Activated CD8-positive, alpha-beta memory T cell treated with anti-CD3 and anti-CD28 coated beads, Interleukin-2, amount 50 U/mL, for 1 hour (primary cell): ENCODE measurements around the gene PERM1.
"Not testable (repeated sequence)": the region's sequence is repeated elsewhere in the genome, so short reads cannot be mapped to it uniquely, and the experiment has no call there.

Experiments
- DNase-seq: peaks from one replicate; pipeline ENCODE4 v3.0.0-alpha.2; 2020; ENCODE audit errors: extremely low read depth

PERM1 gene

DNA sequence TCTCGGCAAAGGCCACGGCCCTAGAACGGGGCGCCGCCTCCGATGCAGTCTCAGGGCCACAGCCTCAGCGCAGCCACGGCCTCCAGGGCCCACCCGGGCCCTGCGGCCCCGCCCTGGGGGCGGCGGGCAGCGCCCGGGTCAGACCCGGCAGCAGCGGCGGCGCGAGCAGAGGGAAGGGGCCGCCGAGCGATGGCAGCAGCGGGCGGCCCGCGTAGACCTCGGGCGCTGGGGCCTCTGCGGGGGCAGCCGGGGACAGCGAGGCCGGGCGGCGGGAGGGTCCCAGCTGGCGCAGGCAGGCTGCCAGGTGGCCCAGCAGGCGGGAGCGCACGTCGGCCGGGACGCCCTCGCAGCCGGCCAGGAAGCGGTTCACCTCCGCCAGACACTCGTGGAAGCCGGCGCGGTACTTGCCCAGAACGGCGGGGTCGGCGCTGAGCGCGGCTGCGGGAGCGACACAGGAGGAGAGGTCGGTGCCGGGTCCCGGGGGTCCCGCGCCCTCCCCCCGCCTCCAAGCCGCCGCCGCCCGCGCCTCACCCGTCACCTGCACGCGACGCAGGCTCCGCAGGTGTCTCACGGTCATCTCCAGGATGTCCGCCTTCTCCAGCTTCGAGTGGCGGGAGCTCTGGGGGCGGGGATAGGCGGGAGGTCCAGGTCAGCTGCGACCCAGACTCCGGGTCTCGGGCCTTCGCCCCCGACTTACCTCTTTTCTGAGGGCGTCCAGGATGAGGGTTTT lies 17.3 kb upstream of the PERM1 start:
- DNase-seq: no peak

DNA sequence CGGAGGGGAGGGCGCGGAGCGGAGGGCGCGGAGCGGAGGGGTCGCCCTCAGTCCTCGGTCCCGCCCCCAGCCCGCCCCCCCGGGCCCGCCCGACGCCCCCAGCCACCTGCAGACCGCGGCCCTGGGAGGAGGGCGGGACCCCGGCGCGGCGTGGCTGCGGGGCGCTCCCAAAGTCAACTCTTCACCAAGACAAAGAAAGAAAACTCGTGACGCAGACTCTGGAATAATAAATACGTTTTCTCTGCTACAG lies 16.8 kb upstream of the PERM1 start:
- no peak for DNase-seq

DNA sequence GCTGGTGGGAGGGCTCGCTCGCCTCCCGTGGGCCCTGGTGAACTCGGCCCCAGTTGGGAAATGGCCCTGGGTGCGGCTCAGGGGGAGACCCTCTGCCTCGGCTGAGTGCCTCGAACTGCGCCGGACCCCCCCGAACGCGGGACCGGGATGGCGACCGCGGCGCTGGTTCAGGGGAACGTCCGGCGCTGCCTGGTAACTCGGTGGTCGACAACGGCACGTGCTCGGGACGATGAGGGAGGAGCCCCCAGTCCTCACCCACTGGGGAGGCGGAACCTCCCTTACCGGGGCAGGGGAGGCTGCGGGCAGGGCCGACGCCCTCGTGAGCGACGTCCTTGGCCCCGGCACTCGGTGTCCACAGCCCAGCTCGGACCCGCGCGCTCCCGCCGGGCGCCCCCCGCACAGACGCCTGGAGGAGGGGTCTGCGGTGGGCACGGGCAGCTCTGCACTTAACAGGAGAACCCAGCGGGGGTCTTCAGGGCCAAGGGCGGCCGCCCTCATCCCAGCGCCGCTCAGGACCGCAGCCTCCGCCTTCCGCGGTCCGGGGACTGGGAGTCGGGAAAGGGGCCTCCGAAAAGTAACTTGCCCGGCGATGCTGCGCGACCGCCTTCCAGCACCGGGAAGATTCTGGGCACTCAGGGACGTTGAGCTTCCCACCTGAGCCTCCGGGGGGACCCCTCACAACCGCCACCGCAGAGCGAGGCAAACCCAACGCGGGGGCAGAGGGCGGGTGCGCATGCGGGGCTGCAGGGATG lies 16.3 kb upstream of the PERM1 start:
- no peak for DNase-seq

DNA sequence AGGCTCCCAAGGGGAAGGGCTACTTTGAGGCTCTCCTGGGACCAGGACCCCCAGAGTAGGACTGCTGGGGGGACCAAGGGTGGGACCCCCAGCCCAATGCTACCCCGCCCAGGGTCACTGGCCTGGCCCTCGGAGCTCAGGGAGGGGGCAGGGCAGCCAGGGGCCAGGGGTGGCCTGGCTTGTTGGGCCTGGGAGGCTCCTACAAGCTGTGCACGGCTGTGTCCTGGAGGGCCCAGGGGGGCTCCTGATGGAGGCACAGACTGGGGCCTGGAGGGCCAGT lies 15.8 kb upstream of the PERM1 start:
- no peak for DNase-seq

DNA sequence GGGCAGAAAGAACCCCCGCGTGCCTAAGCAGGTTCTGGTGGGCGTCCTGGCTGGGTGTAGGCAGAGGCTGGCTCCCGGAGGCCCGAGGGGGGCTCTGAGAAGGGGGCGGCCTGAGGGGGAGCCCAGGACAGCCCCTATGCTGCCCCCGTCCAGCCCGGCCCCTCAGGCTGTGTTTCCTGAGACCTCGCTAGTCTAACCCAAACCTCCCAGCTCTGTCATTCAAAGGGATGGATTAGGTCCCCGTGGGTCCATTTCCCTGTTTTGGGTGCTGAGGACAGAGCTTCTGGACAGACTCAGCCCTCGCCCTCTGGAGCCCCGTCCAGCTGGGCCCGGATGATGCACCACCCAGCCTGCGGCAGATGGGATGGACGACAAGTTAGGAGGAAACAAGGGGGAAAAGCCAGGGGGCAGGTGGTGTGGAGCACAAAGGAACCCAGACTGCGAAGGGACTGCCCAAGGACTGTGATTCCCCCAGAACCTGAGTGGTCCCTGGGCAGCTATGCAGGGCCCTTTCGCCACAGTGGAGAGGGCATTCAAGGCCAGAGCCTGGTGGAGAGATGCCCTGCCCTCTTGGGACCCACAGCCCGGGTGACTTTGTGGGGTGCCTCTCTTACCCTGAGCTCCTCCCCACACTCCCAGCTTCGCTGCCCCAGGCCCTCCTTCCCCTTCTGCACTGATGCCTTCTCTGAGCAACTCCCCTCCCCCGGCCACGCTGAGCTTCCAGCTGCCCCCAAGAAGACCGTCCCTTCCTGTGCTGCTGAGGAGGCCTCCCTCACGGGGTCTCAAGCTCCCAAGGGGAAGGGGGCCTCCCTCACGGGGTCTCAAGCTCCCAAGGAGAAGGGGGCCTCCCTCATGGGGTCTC lies 15.2 kb upstream of the PERM1 start:
- no peak for DNase-seq

DNA sequence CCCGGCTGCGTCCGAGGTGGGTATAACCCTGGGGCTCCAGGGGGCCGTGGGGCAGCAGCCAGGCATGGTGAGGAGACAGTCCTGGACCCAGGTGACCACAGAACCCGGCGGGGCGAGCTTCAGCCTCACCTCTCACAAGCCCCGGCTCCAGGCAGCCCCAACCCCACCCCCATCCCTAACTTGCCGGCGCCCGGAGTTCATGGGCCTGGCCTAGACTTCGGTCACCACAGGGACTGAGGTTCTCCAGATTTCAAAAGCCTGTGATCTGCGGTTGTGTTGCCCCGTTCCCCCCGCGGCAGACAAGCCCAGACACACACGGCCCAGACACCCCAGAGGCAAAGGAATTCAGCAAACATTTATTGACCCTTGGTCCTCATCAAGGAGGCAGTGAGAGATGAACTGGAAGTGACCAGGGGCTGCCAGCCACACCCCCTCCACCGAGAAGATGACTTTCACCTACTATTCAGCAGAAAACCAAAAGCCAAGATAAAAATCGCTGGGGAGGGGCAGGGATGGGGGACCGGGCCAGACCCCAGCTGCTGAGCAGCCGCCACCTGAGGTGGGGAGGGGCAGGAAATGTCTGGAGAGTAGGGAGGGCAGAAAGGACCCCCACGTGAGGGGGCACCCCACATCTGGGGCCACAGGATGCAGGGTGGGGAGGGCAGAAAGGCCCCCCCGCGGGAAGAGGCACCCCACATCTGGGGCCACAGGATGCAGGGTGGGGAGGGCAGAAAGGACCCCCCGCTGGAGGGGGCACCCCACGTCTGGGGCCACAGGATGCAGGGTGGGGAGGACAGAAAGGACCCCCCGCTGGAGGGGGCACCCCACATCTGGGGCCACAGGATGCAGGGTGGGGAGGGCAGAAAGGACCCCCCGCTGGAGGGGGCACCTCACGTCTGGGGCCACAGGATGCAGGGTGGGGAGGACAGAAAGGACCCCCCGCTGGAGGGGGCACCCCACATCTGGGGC lies 14.1 kb upstream of the PERM1 start:
- DNase-seq: no peak

DNA sequence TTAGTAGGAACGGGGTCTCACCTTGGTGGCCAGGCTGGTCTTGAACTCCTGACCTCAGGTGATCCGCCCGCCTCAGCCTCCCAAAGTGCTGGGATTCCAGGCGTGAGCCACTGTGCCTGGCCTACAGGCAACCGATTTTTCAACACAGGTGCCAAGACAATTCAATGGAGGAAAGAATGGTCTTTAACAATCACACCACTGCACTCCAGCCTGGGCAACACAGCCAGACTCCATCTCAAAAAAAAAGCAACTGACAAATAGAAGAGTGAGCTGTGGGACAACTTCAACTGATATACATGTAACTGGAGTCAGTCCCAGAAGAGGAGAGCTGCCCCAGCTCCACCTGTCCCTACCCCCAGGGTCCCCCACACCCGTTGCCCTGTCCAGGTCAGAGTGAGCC lies 12.7 kb upstream of the PERM1 start:
- not testable (repeated sequence) for DNase-seq

DNA sequence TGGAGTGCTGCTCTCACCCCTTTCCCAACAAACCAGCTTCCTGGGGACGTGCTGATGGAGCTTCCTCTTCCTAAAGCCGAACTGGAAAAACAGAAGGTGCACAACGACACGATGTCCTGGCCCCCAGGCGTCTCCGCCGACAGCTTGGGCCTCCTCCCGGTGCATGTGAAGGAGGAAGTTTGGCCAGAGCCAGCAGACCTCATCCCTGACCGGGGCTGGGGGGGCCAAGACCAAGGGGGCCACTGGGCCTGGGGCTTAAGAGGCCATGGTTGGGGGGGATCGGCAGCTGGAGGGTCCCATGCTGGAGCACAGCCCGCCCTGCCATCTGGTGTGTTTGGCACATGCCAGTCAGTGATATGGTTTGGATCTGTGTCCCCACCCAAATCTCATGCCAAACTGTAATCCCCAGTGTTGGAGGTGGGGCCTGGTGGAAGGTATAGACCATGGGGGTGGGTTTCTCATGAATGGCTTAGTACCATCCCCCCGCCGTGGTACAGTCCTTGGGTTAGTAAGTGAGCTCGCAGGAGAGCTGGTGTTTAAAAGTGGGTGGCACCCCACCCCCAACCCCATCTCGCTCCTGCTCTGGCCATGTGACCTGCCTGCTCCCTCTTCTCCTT lies 11.6 kb upstream of the PERM1 start:
- DNase-seq: no peak

DNA sequence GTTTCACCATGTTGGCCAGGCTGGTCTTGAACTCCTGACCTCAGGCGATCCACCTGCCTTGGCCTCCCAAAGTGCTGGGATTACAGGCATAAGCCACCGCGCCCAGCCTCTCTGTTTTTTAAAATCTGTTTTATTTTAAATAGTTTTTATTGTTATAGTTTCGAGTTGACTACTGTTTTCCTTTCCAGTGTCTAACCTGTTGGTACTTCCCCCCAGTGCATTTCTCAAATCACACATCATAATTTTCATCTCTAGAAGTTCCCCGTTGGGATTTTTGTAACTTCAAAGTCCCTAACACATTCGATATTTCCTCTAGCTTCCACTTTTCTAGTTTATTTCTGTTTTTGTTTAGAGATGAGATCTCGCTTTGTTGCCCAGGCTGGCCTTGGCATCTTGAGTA lies 10.5 kb upstream of the PERM1 start:
- no peak for DNase-seq

DNA sequence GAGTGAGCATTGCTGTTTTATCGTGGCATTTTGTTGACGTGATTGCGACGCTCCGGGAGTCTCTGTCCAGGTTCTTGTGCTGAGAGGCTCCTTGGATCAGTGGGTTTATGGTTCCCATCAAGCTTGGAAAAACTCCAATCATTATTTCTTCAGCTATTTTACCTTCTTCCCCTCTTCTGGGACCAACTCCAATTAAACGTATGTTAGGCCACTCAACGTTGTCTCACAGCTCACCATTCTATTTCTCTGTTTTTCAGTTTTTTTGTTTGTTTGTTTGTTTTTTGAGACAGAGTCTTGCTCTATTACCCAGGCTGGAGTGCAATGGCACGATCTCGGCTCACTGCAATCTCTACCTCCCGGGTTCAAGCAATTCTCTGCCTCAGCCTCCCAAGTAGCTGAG lies 10.0 kb upstream of the PERM1 start:
- DNase-seq: no peak

DNA sequence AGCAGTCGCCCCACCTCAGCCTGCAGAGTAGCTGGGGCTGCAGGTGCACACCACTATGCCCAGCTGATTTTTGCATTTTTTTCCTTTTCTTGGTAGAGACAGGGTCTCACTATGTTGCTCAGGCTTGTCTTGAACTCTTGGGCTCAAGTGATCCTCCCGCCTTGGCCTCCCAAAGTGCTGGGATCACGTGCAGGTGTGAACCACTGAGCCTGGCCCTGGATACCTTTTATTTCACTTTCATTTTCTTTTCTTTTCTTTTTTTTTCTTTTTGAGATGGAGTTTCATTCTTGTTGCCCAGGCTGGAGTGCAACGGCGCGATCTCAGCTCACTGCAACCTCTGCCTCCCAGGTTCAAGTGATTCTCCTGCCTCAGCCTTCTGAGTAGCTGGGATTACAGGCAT lies 9.4 kb upstream of the PERM1 start:
- not testable (repeated sequence) for DNase-seq

DNA sequence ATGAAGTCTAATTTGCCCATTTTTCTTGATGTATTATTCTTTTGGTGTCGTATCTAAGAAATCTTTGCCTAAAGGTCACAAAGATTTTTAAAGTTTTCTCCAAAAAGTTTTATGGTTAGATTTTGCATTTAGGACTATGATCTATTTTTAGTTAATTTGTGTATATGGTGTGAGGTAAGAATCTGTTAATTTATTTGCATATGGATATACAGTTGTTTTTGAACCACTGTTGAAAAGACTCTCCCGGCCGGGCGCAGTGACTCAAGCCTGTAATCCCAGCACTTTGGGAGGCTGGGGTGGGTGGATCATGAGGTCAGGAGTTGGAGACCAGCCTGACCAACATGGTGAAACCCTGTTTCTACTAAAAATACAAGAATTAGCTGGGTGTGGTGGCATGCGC lies 6.2 kb upstream of the PERM1 start:
- DNase-seq: not testable (repeated sequence)

DNA sequence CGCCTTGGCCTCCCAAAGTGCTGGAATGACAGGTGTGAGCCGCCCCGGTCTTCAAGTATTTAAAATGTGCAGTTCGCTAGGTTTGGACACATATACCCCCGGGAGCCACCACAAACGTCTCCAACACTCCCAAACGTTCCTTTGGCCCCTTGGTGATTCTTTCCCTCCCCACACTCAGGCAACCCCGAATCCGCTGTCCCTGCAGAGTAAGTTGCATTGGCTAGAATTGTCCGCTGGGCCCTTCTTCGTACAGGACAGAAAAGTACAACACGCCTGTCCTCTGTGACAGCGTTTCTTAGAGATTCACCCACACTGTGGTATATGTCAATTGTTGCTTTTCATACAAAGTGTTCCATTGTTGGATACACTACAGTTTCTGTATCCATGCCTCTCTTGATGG lies 3.2 kb upstream of the PERM1 start:
- no peak for DNase-seq

DNA sequence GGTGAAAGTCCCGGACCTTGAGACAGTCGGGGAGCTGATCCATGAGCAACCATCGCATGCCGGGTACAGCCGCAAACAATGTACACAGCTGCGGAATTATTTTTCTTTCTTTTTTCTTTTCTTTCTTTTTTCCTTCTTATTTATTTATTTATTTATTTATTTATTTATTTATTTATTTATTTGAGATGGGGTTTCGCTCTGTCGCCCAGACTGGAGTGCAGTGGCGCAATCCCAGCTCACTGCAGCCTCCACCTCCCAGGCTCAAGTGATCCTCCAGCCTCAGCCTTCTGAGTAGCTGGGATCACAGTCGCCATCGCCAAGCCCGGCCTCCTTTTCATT lies 2.6 kb upstream of the PERM1 start:
- DNase-seq: no peak

DNA sequence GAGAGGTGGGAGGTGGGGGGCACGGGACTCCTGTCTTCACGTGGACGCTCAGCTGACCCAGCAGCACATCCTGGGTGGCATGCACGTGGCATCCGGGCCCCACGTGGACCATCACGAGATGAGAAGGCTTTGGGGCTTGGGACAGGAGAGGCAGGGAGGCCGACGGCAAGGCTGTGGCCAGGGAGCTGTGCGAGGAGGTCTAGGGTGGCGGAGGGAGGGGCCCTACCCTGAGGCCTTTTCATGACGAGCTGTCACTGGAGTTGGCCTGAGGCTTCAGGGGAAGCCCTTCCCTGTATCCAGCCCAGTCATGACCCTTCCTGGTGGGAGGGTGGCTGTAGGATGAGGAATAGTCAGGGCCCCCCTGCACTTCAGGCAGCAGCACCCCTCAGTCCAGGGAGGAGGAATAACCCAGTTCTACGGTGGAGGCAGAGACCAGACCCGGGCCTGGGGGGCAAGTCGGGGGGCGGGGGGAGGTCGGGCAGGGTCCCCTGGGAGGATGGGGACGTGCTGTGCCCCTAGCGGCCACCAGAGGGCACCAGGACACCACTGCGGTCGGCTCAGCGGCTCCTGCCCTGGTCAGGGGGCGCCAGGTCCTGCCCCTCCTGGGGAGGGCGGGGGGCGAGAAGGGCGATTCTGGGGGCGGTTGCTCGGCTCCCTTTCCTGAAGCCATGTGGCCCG lies 2.0 kb upstream of the PERM1 start:
- DNase-seq: no peak

DNA sequence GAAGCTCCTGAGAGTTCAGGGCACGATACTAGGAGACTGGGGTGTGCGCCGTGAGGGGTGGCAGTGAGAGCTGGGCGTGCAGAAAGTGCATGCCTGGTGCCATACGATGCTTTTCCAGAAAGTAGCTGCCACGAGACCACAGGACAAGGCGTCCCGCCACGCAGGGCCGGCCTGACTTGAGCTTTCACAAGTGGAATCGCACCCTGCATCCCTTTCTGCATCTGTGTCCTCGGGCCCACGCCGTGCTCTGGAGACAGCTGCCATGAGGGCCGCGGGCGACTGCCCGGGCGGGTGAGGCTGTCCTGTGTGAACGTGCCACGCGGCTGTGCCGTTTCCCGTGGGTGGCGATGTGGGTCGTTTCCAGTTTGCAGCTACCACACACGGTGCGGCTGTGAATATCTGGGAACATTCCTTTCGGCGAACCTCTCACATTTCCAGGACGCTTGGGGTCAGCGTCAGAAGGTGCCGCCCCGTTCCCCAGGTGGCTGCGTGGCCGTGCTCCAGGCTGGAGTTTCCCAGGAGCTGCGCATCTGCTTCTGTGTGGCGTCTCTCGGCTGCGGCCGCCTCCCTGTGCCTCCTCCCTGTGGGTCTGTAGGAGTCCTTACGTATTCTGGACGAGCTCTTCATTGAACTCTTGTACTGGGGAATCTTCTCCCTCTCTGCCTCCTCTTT lies 1.0 kb upstream of the PERM1 start:
- DNase-seq: no peak

DNA sequence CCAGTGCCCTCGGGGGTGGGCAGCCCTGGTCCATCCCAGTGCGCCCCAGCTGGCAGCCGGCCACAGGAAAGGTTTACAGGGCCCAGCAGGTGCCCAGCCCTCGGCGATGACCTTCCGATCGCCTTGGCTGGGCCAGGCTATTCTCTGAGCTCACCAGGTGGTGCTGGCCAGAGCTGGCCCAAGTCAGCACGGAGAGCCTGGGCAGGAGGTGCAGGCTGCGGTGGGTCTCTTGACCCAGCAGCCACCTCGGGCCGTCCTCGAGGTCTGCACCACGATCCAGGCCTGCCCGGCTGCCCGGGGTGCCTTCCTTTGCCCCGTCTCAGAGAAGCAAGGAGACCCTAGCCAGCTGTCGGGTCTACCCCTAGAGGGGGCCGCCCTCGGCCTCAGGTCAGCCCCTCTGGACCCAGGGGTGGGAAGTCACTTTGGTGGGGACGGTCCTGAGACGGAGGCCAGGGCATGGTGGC lies 370 bp downstream of the PERM1 start:
- no peak for DNase-seq

DNA sequence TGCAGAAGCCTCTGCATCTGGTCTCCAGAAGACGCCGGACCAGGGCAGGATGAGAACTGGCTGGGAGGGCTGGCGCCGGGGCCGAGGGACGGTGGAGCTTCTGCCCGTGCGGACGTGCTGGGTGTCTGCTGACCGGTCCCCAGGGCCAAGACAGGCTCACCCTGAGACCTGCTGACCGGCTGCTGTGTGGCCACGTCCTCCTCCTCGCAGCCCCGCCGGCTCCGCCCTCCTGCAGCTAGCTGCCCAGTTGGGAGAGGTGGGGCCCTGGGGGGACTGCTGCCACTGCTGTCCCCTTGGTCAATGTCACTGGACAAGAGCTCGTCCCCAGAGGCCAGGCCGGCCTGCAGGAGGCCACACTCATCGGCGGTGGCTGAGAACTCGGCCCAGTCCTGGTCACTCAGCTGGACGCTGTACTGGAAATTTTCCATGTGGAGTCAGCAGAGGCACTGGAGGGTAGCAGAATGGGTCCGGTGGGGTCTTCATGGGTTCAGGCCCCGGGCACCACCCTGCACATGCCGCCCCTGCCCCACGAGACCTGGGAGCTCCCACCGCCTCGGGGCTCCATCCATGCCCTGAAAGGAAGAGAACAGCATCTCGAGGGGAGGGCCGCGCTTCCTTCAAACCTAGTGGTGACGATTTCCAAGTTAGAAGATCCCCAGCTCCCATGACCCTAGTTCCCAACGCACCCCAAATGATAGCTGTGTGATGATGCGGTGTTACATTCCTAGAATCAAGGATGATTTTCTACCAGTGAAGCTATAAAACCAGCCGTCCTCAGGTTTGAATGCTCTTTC lies 1.1 kb downstream of the PERM1 start:
- no peak for DNase-seq

DNA sequence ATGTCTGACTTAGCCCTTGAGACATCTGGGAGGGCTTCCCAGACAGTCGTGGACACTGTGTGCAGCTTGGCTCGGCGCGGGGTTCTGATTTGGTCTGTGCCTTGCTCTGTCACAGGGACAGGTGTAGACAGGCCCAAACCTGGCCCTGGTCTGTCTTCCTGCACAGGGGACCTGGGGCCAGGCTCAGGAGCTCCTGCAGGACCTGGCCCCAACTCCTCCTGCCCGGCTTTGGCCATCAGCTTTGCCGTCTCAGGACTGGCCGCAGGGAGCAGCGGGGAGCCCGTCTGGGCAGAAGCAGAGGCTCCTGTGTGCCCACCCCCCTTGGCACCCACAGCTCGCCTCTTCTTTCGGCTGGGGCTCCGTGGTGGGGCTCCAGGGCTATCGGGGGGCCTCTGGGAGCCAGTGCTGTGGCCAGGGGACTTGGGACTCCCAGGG lies 1.7 kb downstream of the PERM1 start:
- no peak for DNase-seq

DNA sequence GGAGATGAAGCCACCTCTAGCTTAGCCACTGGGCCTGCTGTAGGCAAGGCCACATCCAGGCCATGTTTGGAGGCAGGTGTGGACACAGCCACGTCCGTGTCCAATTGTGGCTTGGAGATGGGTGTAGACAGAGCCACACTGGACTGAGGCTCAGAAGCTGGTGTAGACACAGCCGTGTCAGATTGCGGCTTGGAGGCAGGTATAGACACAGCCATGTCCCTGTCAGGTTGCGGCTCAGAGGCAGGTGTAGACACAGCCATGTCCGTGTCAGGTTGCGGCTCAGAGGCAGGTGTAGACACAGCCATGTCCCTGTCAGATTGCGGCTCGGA lies 2.2 kb downstream of the PERM1 start:
- DNase-seq: no peak
